Retinal pigment epithelial cell (primary cell): ENCODE measurements around the gene HOXB2.

Experiments used
- DNase-seq: peaks from one replicate; pipeline ENCODE4 v3.0.0-alpha.2; 2010; ENCODE audit warnings: low read depth
- H3K4me3 ChIP-seq: 2 replicates; pipeline ENCODE4 v1.5.1; 2011; ENCODE audit warnings: mild to moderate bottlenecking, low read length, control low read depth, moderate library complexity
- CTCF ChIP-seq: conservative IDR thresholded peaks from 2 replicates; pipeline ENCODE4 v1.5.1; 2011; ENCODE audit warnings: low read depth, low read length, control low read depth, inconsistent platforms

Gene HOXB2

GRCh38 chr17:48574505-48575065, 29.7 kb upstream of the HOXB2 start:
- TF ChIP-seq CTCF = no peak
- no peak overlapping the region for H3K4me3 ChIP-seq
- DNase-seq = no peak

- H3K4me3 ChIP-seq = no peak overlapping the region
- no peak for TF ChIP-seq CTCF
- DNase-seq = no peak
Measured at GRCh38 chr17:48571826-48572417, 27.0 kb upstream of the HOXB2 start.

GRCh38 chr17:48571024-48571818, 26.3 kb upstream of the HOXB2 start:
- TF ChIP-seq CTCF = no peak
- no peak overlapping the region for H3K4me3 ChIP-seq
- DNase-seq = no peak

GRCh38 chr17:48570325-48571023, 25.6 kb upstream of the HOXB2 start:
- no peak overlapping the region for H3K4me3 ChIP-seq
- no peak for TF ChIP-seq CTCF
- DNase-seq = no peak

- DNase-seq = no peak
- TF ChIP-seq CTCF = no peak
- H3K4me3 ChIP-seq = no peak overlapping the region
Measured at GRCh38 chr17:48569674-48570324, 24.9 kb upstream of the HOXB2 start.

GRCh38 chr17:48569240-48569582, 24.3 kb upstream of the HOXB2 start:
- no peak for DNase-seq
- TF ChIP-seq CTCF = no peak
- no peak overlapping the region for H3K4me3 ChIP-seq
